ENCODE data around the gene TINCR.

The TINCR gene

GRCh38 chr19:5526691-5527090 lies 41.1 kb downstream of the TINCR start:
- H3K4me3 ChIP-seq (ENCODE audit: insufficient read depth, low read length, poor library complexity, severe bottlenecking), result no peak overlapping the region
- H3K27me3 ChIP-seq (ENCODE audit: low read length), result no peaks in the 10 kb centered on the region
- H3K79me2 ChIP-seq (ENCODE audit: insufficient read depth, low read length), result no peaks in the 10 kb centered on the region
- H3K27ac ChIP-seq (ENCODE audit: low read depth, low read length), result no peak overlapping the region
- no peaks in the 10 kb centered on the region for H3F3A ChIP-seq (ENCODE audit: insufficient read depth)
- H3K4me2 ChIP-seq (ENCODE audit: low read depth, low read length, poor library complexity, severe bottlenecking), result no peak overlapping the region
- TF ChIP-seq EZH2phosphoT487 (conservative IDR thresholded peaks at IDR 0.05; ENCODE audit: low read length) (no peak), CTCF (IDR thresholded peaks at IDR 0.05; ENCODE audit: insufficient read depth, low read length, poor library complexity, severe bottlenecking) (no peak)
- H2AFZ ChIP-seq (ENCODE audit: low read depth, low read length, severe bottlenecking), result no peak overlapping the region
- H3K9me2 ChIP-seq (replicated peaks; ENCODE audit: insufficient read depth, low read length), result no peaks in the 10 kb centered on the region
- H3K9me3 ChIP-seq (ENCODE audit: insufficient read depth, low read length), result no peaks in the 10 kb centered on the region
- H3K9ac ChIP-seq (ENCODE audit: low read length), result no peak overlapping the region
- no peaks in the 10 kb centered on the region for H4K20me1 ChIP-seq (ENCODE audit: low read depth, low read length)
- no peaks in the 10 kb centered on the region for H3K36me3 ChIP-seq (ENCODE audit: low read length)

DNA sequence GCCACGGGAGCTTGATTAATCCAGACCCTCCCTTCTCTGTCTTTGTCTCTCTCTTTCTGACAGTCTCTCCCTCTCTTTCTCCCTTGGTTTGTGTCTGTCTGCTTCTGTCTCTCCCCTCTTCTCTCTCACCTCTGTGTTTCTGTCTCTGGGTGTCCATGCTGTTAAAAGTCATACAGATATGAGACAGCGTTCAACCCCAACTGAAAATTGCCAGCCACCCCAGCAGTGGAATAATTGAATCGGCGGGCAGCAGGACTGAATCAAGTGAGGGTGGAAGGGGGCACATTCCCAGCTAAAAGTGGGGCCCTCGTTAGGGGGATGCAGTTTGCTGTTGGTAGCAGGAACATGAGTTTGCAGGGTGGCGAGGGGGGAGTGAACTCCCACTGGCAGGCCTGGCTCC lies 43.7 kb downstream of the TINCR start:
- Histone ChIP-seq H3K4me3 (ENCODE audit: insufficient read depth, low read length, poor library complexity, severe bottlenecking) (no peak overlapping the region), H3K27ac (ENCODE audit: low read depth, low read length) (no peak overlapping the region), H3K27me3 (ENCODE audit: low read length) (no peaks in the 10 kb centered on the region), H3K9me2 (replicated peaks; ENCODE audit: insufficient read depth, low read length) (no peaks in the 10 kb centered on the region), H3K79me2 (ENCODE audit: insufficient read depth, low read length) (no peaks in the 10 kb centered on the region), H3K36me3 (ENCODE audit: low read length) (no peaks in the 10 kb centered on the region), H3K4me2 (ENCODE audit: low read depth, low read length, poor library complexity, severe bottlenecking) (no peak overlapping the region), H3K9me3 (ENCODE audit: insufficient read depth, low read length) (no peaks in the 10 kb centered on the region), H3F3A (ENCODE audit: insufficient read depth) (no peaks in the 10 kb centered on the region), H4K20me1 (ENCODE audit: low read depth, low read length) (no peaks in the 10 kb centered on the region), H3K9ac (ENCODE audit: low read length) (no peak overlapping the region), H2AFZ (ENCODE audit: low read depth, low read length, severe bottlenecking) (no peak overlapping the region)
- no peak for TF ChIP-seq CTCF (IDR thresholded peaks at IDR 0.05; ENCODE audit: insufficient read depth, low read length, poor library complexity, severe bottlenecking)
- TF ChIP-seq EZH2phosphoT487 (conservative IDR thresholded peaks at IDR 0.05; ENCODE audit: low read length), result no peak

DNA sequence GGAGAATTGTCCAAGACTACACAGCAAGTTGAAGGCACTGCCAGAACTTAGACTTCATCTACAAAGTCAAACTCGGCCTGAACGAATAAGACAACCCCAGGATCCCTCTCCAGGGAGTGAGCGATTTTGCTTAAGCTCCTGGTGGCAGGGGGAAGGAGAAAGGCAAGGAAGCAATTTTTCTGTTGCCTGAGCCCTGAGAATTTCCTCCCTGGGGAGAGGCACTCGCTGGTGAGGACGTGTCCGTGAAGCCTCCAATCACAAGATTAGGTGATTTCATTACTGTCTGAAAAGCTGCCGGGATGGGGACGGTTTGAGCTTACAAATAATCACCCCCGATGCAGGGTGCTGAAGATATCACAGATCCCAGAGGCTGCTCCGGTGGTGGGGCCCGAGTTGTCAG lies 45.6 kb downstream of the TINCR start:
- H3K36me3 ChIP-seq (ENCODE audit: low read length), result no peaks in the 10 kb centered on the region
- H3K9me2 ChIP-seq (replicated peaks; ENCODE audit: insufficient read depth, low read length), result no peaks in the 10 kb centered on the region
- H3K27me3 ChIP-seq (ENCODE audit: low read length), result no peaks in the 10 kb centered on the region
- no peak overlapping the region for H3K9ac ChIP-seq (ENCODE audit: low read length)
- H3F3A ChIP-seq (ENCODE audit: insufficient read depth), result no peaks in the 10 kb centered on the region
- no peak overlapping the region for H2AFZ ChIP-seq (ENCODE audit: low read depth, low read length, severe bottlenecking)
- no peaks in the 10 kb centered on the region for H3K79me2 ChIP-seq (ENCODE audit: insufficient read depth, low read length)
- H3K4me3 ChIP-seq (ENCODE audit: insufficient read depth, low read length, poor library complexity, severe bottlenecking), result no peak overlapping the region
- H3K4me2 ChIP-seq (ENCODE audit: low read depth, low read length, poor library complexity, severe bottlenecking), result no peak overlapping the region
- no peak overlapping the region for H3K27ac ChIP-seq (ENCODE audit: low read depth, low read length)
- TF ChIP-seq CTCF (IDR thresholded peaks at IDR 0.05; ENCODE audit: insufficient read depth, low read length, poor library complexity, severe bottlenecking), result no peak
- no peak for TF ChIP-seq EZH2phosphoT487 (conservative IDR thresholded peaks at IDR 0.05; ENCODE audit: low read length)
- no peaks in the 10 kb centered on the region for H3K9me3 ChIP-seq (ENCODE audit: insufficient read depth, low read length)
- H4K20me1 ChIP-seq (ENCODE audit: low read depth, low read length), result no peaks in the 10 kb centered on the region

All from SU-DHL-6 (cell line).